Bronchial epithelial cell (primary cell): ENCODE measurements around the gene EIF5A. TPM values are rescaled to one million over a fixed set of nuclear protein-coding genes. Genes with fewer than 3 reads are reported as not detected.
"Not testable (repeated sequence)": the region's sequence is repeated elsewhere in the genome, so short reads cannot be mapped to it uniquely, and the experiment has no call there.

Source experiments
- DNase-seq: peaks from one replicate; pipeline ENCODE4 v3.0.0-alpha.2; 2010; ENCODE audit warnings: low read depth
- FAIRE-seq: peaks from 2 replicates; lab custom pipeline; 2011; peaks lifted over from hg19 to GRCh38; lab: Jason Lieb, UNC
- H3K27me3 ChIP-seq: 2 replicates; pipeline ENCODE4 v1.5.1; 2011; ENCODE audit warnings: low read length; ENCODE audit not compliant: control insufficient read depth, insufficient read depth
- H3K36me3 ChIP-seq: 2 replicates; pipeline ENCODE4 v1.5.1; 2011; ENCODE audit warnings: low read length; ENCODE audit not compliant: control insufficient read depth, insufficient read depth
- H3K4me3 ChIP-seq: 2 replicates; pipeline ENCODE4 v1.5.1; 2011; ENCODE audit warnings: mild to moderate bottlenecking, low read depth, low read length, control low read depth
- CTCF ChIP-seq: IDR thresholded peaks from 2 replicates; pipeline ENCODE4 v1.5.1; 2011; ENCODE audit warnings: mild to moderate bottlenecking, moderate library complexity, low read length, control low read depth, inconsistent platforms; ENCODE audit not compliant: insufficient read depth, severe bottlenecking
- total RNA-seq: library from RNA; depleted of rRNA; stranded (reverse); fragments of >200 nt; gene quantifications from 2 replicates; pipeline ENCODE4 v1.2.1, GENCODE V29; 2014

EIF5A gene
- total RNA-seq, 1 donor from 2014 or later, result 653 TPM

- Histone ChIP-seq H3K4me3 (peak overlapping the region; percentile 87), H3K27me3 (no peaks in the 10 kb centered on the region), H3K36me3 (peaks cover 12% of the 10 kb centered on the region)
- DNase-seq, result peak; percentile 94
- peak; percentile 68 for FAIRE-seq
- TF ChIP-seq CTCF, result no peak
Measured at GRCh38 chr17:7329374-7329996, 22.1 kb downstream of the EIF5A start.

- no peaks in the 10 kb centered on the region for H3K27me3 ChIP-seq
- no peak for TF ChIP-seq CTCF
- peak overlapping the region; percentile 87 for H3K4me3 ChIP-seq
- DNase-seq, result peak; percentile 76
- H3K36me3 ChIP-seq, result peaks cover 7% of the 10 kb centered on the region
- no peak for FAIRE-seq
Measured at GRCh38 chr17:7329997-7330637, 22.7 kb downstream of the EIF5A start.

- Histone ChIP-seq H3K4me3 (peak overlapping the region; percentile 87), H3K36me3 (peaks cover 6% of the 10 kb centered on the region), H3K27me3 (no peaks in the 10 kb centered on the region)
- FAIRE-seq (no peak), DNase-seq (no peak)
- TF ChIP-seq CTCF, result no peak
Measured at GRCh38 chr17:7330638-7331015, 23.2 kb downstream of the EIF5A start.

GRCh38 chr17:7332111-7332510, 24.7 kb downstream of the EIF5A start:
- Histone ChIP-seq H3K36me3 (no peaks in the 10 kb centered on the region), H3K27me3 (no peaks in the 10 kb centered on the region), H3K4me3 (no peak overlapping the region)
- DNase-seq (no peak), FAIRE-seq (no peak)
- no peak for TF ChIP-seq CTCF

GRCh38 chr17:7332600-7333069, 25.2 kb downstream of the EIF5A start:
- not testable (repeated sequence) for H3K4me3 ChIP-seq, DNase-seq, H3K36me3 ChIP-seq, H3K27me3 ChIP-seq, FAIRE-seq

- no peaks in the 10 kb centered on the region for H3K36me3 ChIP-seq
- no peak for TF ChIP-seq CTCF
- no peak for FAIRE-seq
- no peaks in the 10 kb centered on the region for H3K27me3 ChIP-seq
- DNase-seq, result no peak
- no peak overlapping the region for H3K4me3 ChIP-seq
Measured at GRCh38 chr17:7334938-7335538, 27.6 kb downstream of the EIF5A start.

- not testable (repeated sequence) for H3K4me3 ChIP-seq, H3K36me3 ChIP-seq, DNase-seq, H3K27me3 ChIP-seq, FAIRE-seq
Measured at GRCh38 chr17:7335765-7336164, 28.3 kb downstream of the EIF5A start.
